ENCODE results near the gene DZANK1.

DZANK1 gene

DNA sequence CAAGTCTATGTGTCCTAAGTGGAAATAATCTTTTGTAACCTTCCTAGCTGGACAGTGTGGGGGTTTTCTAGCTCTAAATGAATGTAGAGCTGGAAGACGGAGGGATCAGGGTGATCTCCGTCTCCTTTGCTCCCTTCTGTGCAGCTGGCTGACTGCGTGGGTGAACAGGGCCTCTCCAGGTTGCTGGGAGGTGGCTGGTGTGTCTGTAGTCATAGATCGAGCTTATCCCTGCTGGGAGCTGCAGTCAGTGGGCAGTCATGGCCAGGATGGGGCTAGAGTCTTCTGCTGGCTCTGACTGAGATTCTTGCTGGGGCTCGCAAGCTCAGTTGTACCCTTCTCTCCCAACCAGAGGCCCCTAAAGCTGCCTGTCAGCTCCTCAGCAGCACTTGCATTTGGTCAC, 47.3 kb upstream of the DZANK1 start:
- Histone ChIP-seq H3K27ac (ENCODE audit: extremely low read depth, low read depth, low read length) (no peak overlapping the region), H3K4me1 (ENCODE audit: control insufficient read depth, insufficient read depth, low read length) (no peaks in the 10 kb centered on the region), H3K4me3 (ENCODE audit: low read depth, low read length) (no peak overlapping the region), H3K36me3 (ENCODE audit: control insufficient read depth in 2 of 2, insufficient read depth in 1 of 2, low read length in 2 of 2) (peaks cover 40 to 75% of the 10 kb centered on the region in 2 experiments), H3K9me3 (ENCODE audit: control insufficient read depth, insufficient read depth, low read depth, low read length) (no peaks in the 10 kb centered on the region)
- CTCF ChIA-PET, result interaction anchor here (0.9 kb wide), 1 partner anchor 102 kb away, joined by 4 read pairs; no protein-coding TSS in a partner anchor
- POLR2A ChIA-PET, result interaction anchor here (0.7 kb wide), 1 partner anchor 15 kb away, joined by 6 read pairs; no protein-coding TSS in a partner anchor
- no peak for TF ChIP-seq ZNF530 (tag by site-specific recombination; IDR thresholded peaks at IDR 0.05; ENCODE audit: low read depth)
- TF ChIP-seq ZNF416 (tag by site-specific recombination; IDR thresholded peaks at IDR 0.05), result no peak
- TF ChIP-seq, protein P1, sequence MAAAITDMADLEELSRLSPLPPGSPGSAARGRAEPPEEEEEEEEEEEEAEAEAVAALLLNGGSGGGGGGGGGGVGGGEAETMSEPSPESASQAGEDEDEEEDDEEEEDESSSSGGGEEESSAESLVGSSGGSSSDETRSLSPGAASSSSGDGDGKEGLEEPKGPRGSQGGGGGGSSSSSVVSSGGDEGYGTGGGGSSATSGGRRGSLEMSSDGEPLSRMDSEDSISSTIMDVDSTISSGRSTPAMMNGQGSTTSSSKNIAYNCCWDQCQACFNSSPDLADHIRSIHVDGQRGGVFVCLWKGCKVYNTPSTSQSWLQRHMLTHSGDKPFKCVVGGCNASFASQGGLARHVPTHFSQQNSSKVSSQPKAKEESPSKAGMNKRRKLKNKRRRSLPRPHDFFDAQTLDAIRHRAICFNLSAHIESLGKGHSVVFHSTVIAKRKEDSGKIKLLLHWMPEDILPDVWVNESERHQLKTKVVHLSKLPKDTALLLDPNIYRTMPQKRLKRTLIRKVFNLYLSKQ (tag by site-specific recombination; IDR thresholded peaks at IDR 0.05; ENCODE audit: borderline replicate concordance), result no peak
- no peak for TF ChIP-seq ZNF626 (tag by site-specific recombination; IDR thresholded peaks at IDR 0.05)

GRCh38 chr20:18513208-18513607, 46.4 kb upstream of the DZANK1 start:
- Histone ChIP-seq H3K27ac (ENCODE audit: extremely low read depth, low read depth, low read length) (no peak overlapping the region), H3K36me3 (ENCODE audit: control insufficient read depth in 2 of 2, insufficient read depth in 1 of 2, low read length in 2 of 2) (peaks cover 40 to 75% of the 10 kb centered on the region in 2 experiments), H3K4me1 (ENCODE audit: control insufficient read depth, insufficient read depth, low read length) (no peaks in the 10 kb centered on the region), H3K9me3 (ENCODE audit: control insufficient read depth, insufficient read depth, low read depth, low read length) (no peaks in the 10 kb centered on the region), H3K4me3 (ENCODE audit: low read depth, low read length) (no peak overlapping the region)
- TF ChIP-seq ZSCAN5A (tag by site-specific recombination; IDR thresholded peaks at IDR 0.05), result no peak
- TF ChIP-seq SP2 (tag by site-specific recombination; IDR thresholded peaks at IDR 0.05), result no peak
- no peak for TF ChIP-seq ZBTB48 (tag by site-specific recombination; IDR thresholded peaks at IDR 0.05)
- TF ChIP-seq, protein P2, sequence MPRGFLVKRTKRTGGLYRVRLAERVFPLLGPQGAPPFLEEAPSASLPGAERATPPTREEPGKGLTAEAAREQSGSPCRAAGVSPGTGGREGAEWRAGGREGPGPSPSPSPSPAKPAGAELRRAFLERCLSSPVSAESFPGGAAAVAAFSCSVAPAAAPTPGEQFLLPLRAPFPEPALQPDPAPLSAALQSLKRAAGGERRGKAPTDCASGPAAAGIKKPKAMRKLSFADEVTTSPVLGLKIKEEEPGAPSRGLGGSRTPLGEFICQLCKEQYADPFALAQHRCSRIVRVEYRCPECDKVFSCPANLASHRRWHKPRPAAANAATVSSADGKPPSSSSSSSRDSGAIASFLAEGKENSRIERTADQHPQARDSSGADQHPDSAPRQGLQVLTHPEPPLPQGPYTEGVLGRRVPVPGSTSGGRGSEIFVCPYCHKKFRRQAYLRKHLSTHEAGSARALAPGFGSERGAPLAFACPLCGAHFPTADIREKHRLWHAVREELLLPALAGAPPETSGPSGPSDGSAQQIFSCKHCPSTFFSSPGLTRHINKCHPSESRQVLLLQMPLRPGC (tag by site-specific recombination; IDR thresholded peaks at IDR 0.05), result no peak
- no peak for TF ChIP-seq ZNF48 (tag by site-specific recombination; IDR thresholded peaks at IDR 0.05)
- TF ChIP-seq, protein P3, sequence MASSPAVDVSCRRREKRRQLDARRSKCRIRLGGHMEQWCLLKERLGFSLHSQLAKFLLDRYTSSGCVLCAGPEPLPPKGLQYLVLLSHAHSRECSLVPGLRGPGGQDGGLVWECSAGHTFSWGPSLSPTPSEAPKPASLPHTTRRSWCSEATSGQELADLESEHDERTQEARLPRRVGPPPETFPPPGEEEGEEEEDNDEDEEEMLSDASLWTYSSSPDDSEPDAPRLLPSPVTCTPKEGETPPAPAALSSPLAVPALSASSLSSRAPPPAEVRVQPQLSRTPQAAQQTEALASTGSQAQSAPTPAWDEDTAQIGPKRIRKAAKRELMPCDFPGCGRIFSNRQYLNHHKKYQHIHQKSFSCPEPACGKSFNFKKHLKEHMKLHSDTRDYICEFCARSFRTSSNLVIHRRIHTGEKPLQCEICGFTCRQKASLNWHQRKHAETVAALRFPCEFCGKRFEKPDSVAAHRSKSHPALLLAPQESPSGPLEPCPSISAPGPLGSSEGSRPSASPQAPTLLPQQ (tag by site-specific recombination; IDR thresholded peaks at IDR 0.05), result no peak
- TF ChIP-seq ZNF548 (tag by site-specific recombination; IDR thresholded peaks at IDR 0.05), result no peak
- TF ChIP-seq ZNF114 (tag by site-specific recombination; IDR thresholded peaks at IDR 0.05), result no peak
- TF ChIP-seq ZNF654 (tag by site-specific recombination; IDR thresholded peaks at IDR 0.05; ENCODE audit: low read depth), result no peak
- TF ChIP-seq, protein P1 (tag by site-specific recombination; IDR thresholded peaks at IDR 0.05; ENCODE audit: borderline replicate concordance), result no peak
- TF ChIP-seq, protein P4, sequence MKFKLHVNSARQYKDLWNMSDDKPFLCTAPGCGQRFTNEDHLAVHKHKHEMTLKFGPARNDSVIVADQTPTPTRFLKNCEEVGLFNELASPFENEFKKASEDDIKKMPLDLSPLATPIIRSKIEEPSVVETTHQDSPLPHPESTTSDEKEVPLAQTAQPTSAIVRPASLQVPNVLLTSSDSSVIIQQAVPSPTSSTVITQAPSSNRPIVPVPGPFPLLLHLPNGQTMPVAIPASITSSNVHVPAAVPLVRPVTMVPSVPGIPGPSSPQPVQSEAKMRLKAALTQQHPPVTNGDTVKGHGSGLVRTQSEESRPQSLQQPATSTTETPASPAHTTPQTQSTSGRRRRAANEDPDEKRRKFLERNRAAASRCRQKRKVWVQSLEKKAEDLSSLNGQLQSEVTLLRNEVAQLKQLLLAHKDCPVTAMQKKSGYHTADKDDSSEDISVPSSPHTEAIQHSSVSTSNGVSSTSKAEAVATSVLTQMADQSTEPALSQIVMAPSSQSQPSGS (tag by site-specific recombination; IDR thresholded peaks at IDR 0.05; ENCODE audit: low read depth), result no peak
- TF ChIP-seq ZNF776 (tag by site-specific recombination; IDR thresholded peaks at IDR 0.05; ENCODE audit: borderline replicate concordance), result no peak
- TF ChIP-seq YY2 (tag by site-specific recombination; IDR thresholded peaks at IDR 0.05), result no peak
- no peak for TF ChIP-seq BCL11A (tag by site-specific recombination; IDR thresholded peaks at IDR 0.05; ENCODE audit: low read depth)
- TF ChIP-seq KLF1 (tag by site-specific recombination; IDR thresholded peaks at IDR 0.05), result no peak
- no peak for TF ChIP-seq ZNF324 (tag by site-specific recombination; IDR thresholded peaks at IDR 0.05)
- no peak for TF ChIP-seq ZXDB (tag by site-specific recombination; IDR thresholded peaks at IDR 0.05)
- no peak for TF ChIP-seq PRDM10 (tag by site-specific recombination; IDR thresholded peaks at IDR 0.05)
- CTCF ChIA-PET, result no interaction called here
- POLR2A ChIA-PET, result no interaction called here

All from HEK293 (cell line).